Stimulated activated naive CD8-positive, alpha-beta T cell treated with anti-CD3 and anti-CD28 coated beads, Interleukin-15, amount 100 ng/mL, for 72 hours (primary cell): Measurements from ENCODE around the gene PLCH1.

ENCODE experiments used
- ATAC-seq: fragments of 150-1000 bp; cut with Tn5 transposase; 2 replicates; pipeline ENCODE4 v1.10.0; 2021; ENCODE audit warnings: mild to moderate bottlenecking, moderate library complexity
- DNase-seq, 2 donors: peaks; one replicate each; pipeline ENCODE4 v3.0.0; 2021 to 2022
- H3K27ac Mint-ChIP-seq, 2 donors: one replicate each; pipeline ENCODE4 v1.8.0; 2022; ENCODE audit warnings: mild to moderate bottlenecking in 2 of 2, mixed read lengths in 2 of 2, moderate library complexity in 2 of 2
- H3K27me3 Mint-ChIP-seq: one replicate; pipeline ENCODE4 v1.8.0; 2022; ENCODE audit warnings: mixed read lengths
- H3K4me1 Mint-ChIP-seq: one replicate; pipeline ENCODE4 v1.8.0; 2022; ENCODE audit warnings: mild to moderate bottlenecking, mixed read lengths
- H3K4me3 Mint-ChIP-seq, 2 donors: one replicate each; pipeline ENCODE4 v1.8.0; 2022; ENCODE audit warnings: mild to moderate bottlenecking in 2 of 2, mixed read lengths in 2 of 2, moderate library complexity in 1 of 2
- H3K9me3 Mint-ChIP-seq, 2 donors: one replicate each; pipeline ENCODE4 v1.8.0; 2022; ENCODE audit warnings: mixed read lengths in 2 of 2

Gene PLCH1

GRCh38 chr3:155442072-155442471 is 302.8 kb downstream of the PLCH1 start:
- H3K4me1 Mint-ChIP-seq: no peaks in the 10 kb centered on the region
- ATAC-seq: no peak

GRCh38 chr3:155441506-155441905 is 303.4 kb downstream of the PLCH1 start:
- Mint-ChIP-seq H3K27ac (no peak overlapping the region), H3K27me3 (no peaks in the 10 kb centered on the region), H3K9me3 (no peaks in the 10 kb centered on the region), H3K4me1 (no peaks in the 10 kb centered on the region), H3K4me3 (no peak overlapping the region)
- DNase-seq: no peak
- ATAC-seq: no peak

More at GRCh38 chr3:155442072-155442471, 302.8 kb downstream of the PLCH1 start:
- Mint-ChIP-seq H3K27me3 (no peaks in the 10 kb centered on the region), H3K9me3 (no peaks in the 10 kb centered on the region), H3K27ac (no peak overlapping the region), H3K4me3 (no peak overlapping the region)
- no peak for DNase-seq

- H3K4me3 Mint-ChIP-seq: no peak overlapping the region
- no peaks in the 10 kb centered on the region for H3K4me1 Mint-ChIP-seq
- DNase-seq (no peak), ATAC-seq (no peak)
- H3K9me3 Mint-ChIP-seq: no peaks in the 10 kb centered on the region
- H3K27me3 Mint-ChIP-seq: no peaks in the 10 kb centered on the region
- no peak overlapping the region for H3K27ac Mint-ChIP-seq
Measured at GRCh38 chr3:155441026-155441425, 303.8 kb downstream of the PLCH1 start.

- ATAC-seq: no peak
Measured at GRCh38 chr3:155435821-155436220, 309.1 kb downstream of the PLCH1 start.

GRCh38 chr3:155431856-155432570 is 312.9 kb downstream of the PLCH1 start:
- DNase-seq (no peak), ATAC-seq (no peak)
- Mint-ChIP-seq H3K27ac (no peak overlapping the region), H3K9me3 (peaks cover 0 to 9% of the 10 kb centered on the region in 2 donors), H3K4me1 (no peaks in the 10 kb centered on the region), H3K27me3 (no peaks in the 10 kb centered on the region), H3K4me3 (no peak overlapping the region)

More at GRCh38 chr3:155435821-155436220, 309.1 kb downstream of the PLCH1 start:
- no peaks in the 10 kb centered on the region for H3K9me3 Mint-ChIP-seq
- DNase-seq: no peak
- no peak overlapping the region for H3K27ac Mint-ChIP-seq
- no peaks in the 10 kb centered on the region for H3K4me1 Mint-ChIP-seq
- no peak overlapping the region for H3K4me3 Mint-ChIP-seq
- H3K27me3 Mint-ChIP-seq: no peaks in the 10 kb centered on the region

GRCh38 chr3:155428563-155428962 is 316.3 kb downstream of the PLCH1 start:
- no peaks in the 10 kb centered on the region for H3K27me3 Mint-ChIP-seq
- no peak overlapping the region for H3K27ac Mint-ChIP-seq
- ATAC-seq (no peak), DNase-seq (no peak)
- H3K9me3 Mint-ChIP-seq: peaks cover 0 to 9% of the 10 kb centered on the region in 2 donors
- H3K4me3 Mint-ChIP-seq: no peak overlapping the region
- H3K4me1 Mint-ChIP-seq: no peaks in the 10 kb centered on the region

GRCh38 chr3:155426524-155427230 is 318.2 kb downstream of the PLCH1 start:
- H3K4me1 Mint-ChIP-seq: no peaks in the 10 kb centered on the region
- no peak overlapping the region for H3K4me3 Mint-ChIP-seq
- H3K27ac Mint-ChIP-seq: no peak overlapping the region
- H3K27me3 Mint-ChIP-seq: no peaks in the 10 kb centered on the region
- no peak for DNase-seq
- H3K9me3 Mint-ChIP-seq: peaks cover 0 to 9% of the 10 kb centered on the region in 2 donors
- no peak for ATAC-seq

GRCh38 chr3:155425396-155425795 is 319.5 kb downstream of the PLCH1 start:
- no peak for ATAC-seq
- DNase-seq: no peak
- no peaks in the 10 kb centered on the region for H3K4me1 Mint-ChIP-seq
- no peak overlapping the region for H3K4me3 Mint-ChIP-seq
- H3K9me3 Mint-ChIP-seq: peaks cover 4 to 9% of the 10 kb centered on the region in 2 donors
- H3K27me3 Mint-ChIP-seq: no peaks in the 10 kb centered on the region
- no peak overlapping the region for H3K27ac Mint-ChIP-seq

GRCh38 chr3:155424323-155424710 is 320.6 kb downstream of the PLCH1 start:
- Mint-ChIP-seq H3K27me3 (no peaks in the 10 kb centered on the region), H3K4me1 (no peaks in the 10 kb centered on the region), H3K27ac (no peak overlapping the region), H3K9me3 (peaks cover 4 to 9% of the 10 kb centered on the region in 2 donors), H3K4me3 (no peak overlapping the region)
- ATAC-seq: no peak
- no peak for DNase-seq

- Mint-ChIP-seq H3K4me1 (no peaks in the 10 kb centered on the region), H3K4me3 (no peak overlapping the region), H3K9me3 (peaks cover 4 to 5% of the 10 kb centered on the region in 2 donors), H3K27ac (no peak overlapping the region), H3K27me3 (no peaks in the 10 kb centered on the region)
- ATAC-seq (peak; percentile 43), DNase-seq (no peak)
Measured at GRCh38 chr3:155423526-155424322, 321.1 kb downstream of the PLCH1 start.

GRCh38 chr3:155420881-155421486 is 323.9 kb downstream of the PLCH1 start:
- no peak for DNase-seq
- Mint-ChIP-seq H3K4me3 (no peak overlapping the region), H3K27ac (no peak overlapping the region), H3K27me3 (no peaks in the 10 kb centered on the region), H3K9me3 (peaks cover 0 to 4% of the 10 kb centered on the region in 2 donors), H3K4me1 (no peaks in the 10 kb centered on the region)
- no peak for ATAC-seq

- Mint-ChIP-seq H3K4me3 (no peak overlapping the region), H3K4me1 (no peaks in the 10 kb centered on the region), H3K9me3 (peaks cover 0 to 4% of the 10 kb centered on the region in 2 donors), H3K27ac (no peak overlapping the region), H3K27me3 (no peaks in the 10 kb centered on the region)
- DNase-seq (no peak), ATAC-seq (no peak)
Measured at GRCh38 chr3:155420406-155420805, 324.5 kb downstream of the PLCH1 start.

- DNase-seq (no peak), ATAC-seq (no peak)
- Mint-ChIP-seq H3K27me3 (no peaks in the 10 kb centered on the region), H3K4me3 (no peak overlapping the region), H3K27ac (no peak overlapping the region), H3K4me1 (no peaks in the 10 kb centered on the region), H3K9me3 (peaks cover 0 to 4% of the 10 kb centered on the region in 2 donors)
Measured at GRCh38 chr3:155418407-155418806, 326.5 kb downstream of the PLCH1 start.

GRCh38 chr3:155417119-155417517 is 327.8 kb downstream of the PLCH1 start:
- no peak overlapping the region for H3K27ac Mint-ChIP-seq
- no peak overlapping the region for H3K4me3 Mint-ChIP-seq

GRCh38 chr3:155416500-155417118 is 328.3 kb downstream of the PLCH1 start:
- no peaks in the 10 kb centered on the region for H3K4me1 Mint-ChIP-seq
- ATAC-seq: no peak
- no peak overlapping the region for H3K27ac Mint-ChIP-seq
- no peaks in the 10 kb centered on the region for H3K27me3 Mint-ChIP-seq
- H3K9me3 Mint-ChIP-seq: peaks cover 0 to 4% of the 10 kb centered on the region in 2 donors
- DNase-seq: no peak
- no peak overlapping the region for H3K4me3 Mint-ChIP-seq

More at GRCh38 chr3:155417119-155417517, 327.8 kb downstream of the PLCH1 start:
- Mint-ChIP-seq H3K9me3 (peaks cover 0 to 4% of the 10 kb centered on the region in 2 donors), H3K4me1 (no peaks in the 10 kb centered on the region), H3K27me3 (no peaks in the 10 kb centered on the region)
- ATAC-seq: no peak
- DNase-seq: no peak
